Fibroblast of peridontal ligament (primary cell): ENCODE measurements around the gene PTPN11.
A peak's percentile ranks its signal among the peaks of the same experiment; 100 is the strongest.
"Not testable (repeated sequence)": the region's sequence is repeated elsewhere in the genome, so short reads cannot be mapped to it uniquely, and the experiment has no call there.

Experiments used
- DNase-seq: peaks from one replicate; pipeline ENCODE4 v3.0.0-alpha.2; 2010; ENCODE audit errors: extremely low read depth

The PTPN11 gene

DNA sequence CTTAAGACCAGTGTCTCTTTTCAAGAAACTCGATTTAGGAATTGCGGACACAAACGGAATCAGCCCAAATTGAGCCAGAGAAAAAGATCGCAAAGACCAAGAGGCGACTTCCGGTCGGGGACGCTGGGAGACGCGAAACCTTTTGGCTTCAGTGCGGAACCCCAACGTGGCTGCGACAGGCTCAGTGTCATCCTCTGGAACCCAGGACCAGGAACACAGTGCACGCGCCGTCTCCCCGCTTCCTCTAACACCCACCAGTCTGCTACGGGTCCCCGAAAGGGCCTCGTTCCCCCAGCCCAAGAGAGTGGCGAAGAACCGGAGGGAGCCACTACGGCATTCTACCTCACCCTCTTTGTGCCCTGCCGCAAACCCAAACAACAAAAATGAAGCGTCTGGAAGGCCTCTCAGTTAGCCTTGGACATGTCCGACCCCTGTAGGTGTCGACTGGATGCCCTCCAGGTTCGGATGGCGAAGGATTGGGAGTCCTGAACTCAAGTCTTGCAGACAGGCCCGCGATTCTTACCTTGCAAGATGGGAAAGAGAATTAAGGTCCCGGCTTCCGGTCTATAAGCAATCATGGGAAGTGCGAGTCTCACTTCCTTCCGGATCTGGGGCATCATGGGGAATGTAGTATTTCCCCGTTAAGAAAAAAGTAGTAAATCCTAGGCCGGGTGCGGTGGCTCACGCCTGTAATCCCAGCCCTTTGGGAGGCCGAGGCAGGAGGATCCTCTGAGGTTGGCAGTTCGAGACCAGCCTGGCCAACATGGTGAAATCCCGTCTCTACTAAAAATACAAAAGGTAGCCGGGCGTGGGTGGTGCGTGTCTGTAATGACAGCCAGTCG is 9.5 kb upstream of the PTPN11 start, which contains the start of gene RPL6:
RPL6 (minus strand) TSS at position 542 of the 842 bp plus-strand sequence. CDS start 949 bp downstream, outside the sequence.
- peak; percentile 96 for DNase-seq

- DNase-seq, result no peak
Measured at GRCh38 chr12:112409906-112410244, 8.9 kb upstream of the PTPN11 start.

DNA sequence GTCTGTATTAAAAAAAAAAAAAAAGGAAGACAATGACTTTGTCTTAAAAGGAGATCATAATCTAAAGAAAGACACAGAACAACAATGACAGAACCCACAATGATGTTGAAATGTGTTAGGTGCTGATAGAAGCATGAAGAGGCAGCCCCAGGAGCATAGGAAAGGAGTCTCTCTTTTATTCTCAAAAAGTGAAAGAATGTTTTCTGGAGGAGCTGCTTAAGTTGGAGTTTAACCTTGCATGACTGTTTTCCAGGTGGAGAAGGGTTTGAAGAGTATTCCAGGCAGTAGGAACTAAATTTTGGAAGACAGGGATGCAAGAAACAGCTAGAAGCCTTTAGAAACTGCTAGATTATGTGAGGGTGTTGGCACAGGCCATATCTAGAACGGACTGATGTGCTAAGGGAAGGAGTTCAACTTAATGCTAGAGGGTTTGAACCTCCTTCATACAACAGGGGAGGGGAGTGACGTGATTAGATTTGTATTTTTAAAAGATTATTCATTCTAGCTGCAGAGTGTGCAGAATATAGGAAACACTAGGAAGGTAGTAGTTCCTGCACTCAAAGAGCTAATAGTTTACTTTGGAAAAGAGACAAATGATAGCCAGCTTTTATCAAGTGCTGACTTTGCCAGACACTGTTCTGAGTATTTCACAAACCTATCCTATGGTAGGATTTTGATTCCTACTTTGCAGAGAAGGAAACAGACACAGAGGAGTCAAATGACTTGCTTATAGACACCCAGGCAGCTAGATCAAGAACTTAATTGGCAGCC is 4.7 kb upstream of the PTPN11 start:
- DNase-seq, result no peak

- not testable (repeated sequence) for DNase-seq
Measured at GRCh38 chr12:112415457-112415856, 3.3 kb upstream of the PTPN11 start.

- no peak for DNase-seq
Measured at GRCh38 chr12:112418273-112418607, 507 bp upstream of the PTPN11 start.

DNA sequence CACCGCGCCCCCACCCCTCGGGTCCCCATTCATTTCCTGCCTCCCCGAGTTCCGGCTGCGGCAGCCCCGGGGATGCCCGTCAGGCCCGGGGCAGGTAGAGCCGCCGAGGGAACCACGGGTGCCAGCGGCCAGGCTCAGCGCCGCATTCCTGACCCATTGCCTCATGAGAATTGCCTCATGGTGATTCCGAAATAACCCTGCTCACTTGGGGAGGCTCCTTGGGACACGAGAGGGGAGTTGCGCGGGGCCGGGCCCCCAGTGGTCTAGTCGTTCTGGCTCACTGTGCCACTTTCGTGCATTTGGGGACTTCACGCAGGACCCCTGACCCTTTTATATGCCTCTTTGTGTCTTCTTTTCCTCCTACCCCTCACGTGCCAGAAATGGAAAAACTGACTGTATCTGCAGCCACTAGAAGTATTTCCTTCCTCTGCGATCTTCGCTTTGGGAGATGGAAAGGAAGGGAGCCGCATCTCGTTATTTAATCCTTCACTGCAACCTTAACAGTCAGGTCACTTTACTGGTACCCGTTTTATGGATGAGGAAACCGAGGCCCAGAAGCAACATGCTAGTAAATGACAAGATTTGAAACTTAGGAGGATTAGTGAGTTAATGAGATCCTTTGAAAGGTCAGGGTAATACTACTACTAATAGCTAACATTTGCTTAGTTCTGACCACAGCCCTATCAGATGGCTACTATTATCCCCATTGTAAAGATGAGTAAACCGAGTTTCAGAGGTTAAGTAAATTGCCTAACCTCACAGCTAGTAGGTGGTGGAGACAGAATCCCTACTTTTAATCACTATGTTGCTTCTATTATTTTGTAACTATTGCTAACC is 768 bp downstream of the PTPN11 start:
- DNase-seq, result peak; percentile 83

GRCh38 chr12:112420740-112421139 is 2.0 kb downstream of the PTPN11 start:
- DNase-seq, result no peak

- no peak for DNase-seq
Measured at GRCh38 chr12:112421363-112421762, 2.6 kb downstream of the PTPN11 start.

DNA sequence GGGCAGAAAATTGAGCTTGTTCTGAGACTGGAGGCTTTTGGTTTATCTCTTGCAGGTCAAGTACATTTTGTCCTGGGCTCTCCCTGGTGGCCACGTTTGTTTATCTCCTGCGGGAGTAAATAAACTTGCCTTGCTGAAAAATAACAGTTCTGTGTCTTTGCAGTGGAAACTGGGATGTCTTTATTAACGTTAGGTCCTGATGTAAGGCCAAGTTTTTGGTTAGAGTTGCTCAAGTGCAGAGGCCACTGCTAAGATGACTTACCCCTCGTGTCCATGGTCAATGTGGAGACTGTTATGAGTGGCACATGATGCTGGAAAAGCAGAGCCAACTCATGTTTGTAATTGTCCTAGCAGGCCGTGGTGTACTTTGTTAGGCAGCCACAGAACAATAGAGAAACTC is 3.8 kb downstream of the PTPN11 start:
- DNase-seq, result peak; percentile 67

DNA sequence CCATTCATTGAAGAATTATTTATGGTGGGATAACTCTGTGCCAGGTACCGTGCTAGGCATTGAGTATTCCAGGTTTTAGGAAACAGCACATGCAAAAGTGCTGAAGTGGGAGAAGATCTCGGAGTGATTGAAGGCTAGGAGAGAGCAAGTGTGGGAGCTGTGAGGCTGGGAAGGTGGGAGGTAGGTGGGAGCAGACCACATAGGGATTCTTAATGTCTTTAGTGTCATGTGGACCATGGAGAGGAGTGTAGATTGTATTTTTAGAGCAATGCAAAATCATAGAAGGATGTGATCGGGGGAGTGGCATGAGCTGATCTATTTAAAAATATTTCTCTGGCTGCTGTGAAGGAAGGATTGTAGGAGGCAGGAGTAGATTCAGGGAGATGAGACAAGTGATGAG is 5.4 kb downstream of the PTPN11 start:
- DNase-seq, result no peak

DNA sequence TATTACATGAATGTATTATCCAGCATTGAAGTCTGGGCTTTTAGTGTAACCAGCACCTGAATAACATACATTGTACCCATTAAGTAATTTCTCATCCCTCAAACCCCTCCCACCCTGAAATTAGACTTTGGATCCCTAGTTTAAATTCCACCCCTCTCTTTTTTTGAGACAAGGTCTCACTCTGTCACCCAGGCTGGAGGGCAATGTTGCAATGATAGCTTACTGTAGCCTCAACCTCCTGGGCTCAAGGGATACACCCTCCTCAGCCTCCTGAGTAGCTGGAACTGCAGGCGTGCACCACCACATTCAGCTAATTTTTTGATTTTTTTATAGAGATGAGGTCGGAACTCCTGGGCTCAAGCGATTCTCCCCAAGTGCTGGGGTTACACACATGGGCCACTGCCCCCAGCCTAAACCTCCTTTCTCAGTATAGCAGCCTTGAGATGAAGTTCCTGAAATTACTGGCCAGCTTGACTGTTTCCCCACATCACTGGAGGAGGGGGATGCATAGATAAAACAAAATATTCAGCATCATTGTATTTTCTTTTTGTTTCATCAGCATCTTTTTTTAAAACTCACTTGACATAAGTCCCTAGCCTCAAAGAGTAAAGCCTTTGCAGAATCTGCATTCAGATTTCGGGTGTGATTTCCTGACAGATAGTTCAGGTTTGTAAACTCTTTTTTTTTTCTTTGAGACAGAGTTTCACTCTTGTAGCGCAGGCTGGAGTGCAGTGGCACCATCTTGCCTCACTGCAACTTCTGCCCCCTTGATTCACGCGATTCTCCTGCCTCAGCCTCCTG is 7.0 kb downstream of the PTPN11 start:
- DNase-seq, result no peak

GRCh38 chr12:112427760-112428159 is 9.0 kb downstream of the PTPN11 start:
- no peak for DNase-seq

GRCh38 chr12:112430929-112431328 is 12.2 kb downstream of the PTPN11 start:
- no peak for DNase-seq

DNA sequence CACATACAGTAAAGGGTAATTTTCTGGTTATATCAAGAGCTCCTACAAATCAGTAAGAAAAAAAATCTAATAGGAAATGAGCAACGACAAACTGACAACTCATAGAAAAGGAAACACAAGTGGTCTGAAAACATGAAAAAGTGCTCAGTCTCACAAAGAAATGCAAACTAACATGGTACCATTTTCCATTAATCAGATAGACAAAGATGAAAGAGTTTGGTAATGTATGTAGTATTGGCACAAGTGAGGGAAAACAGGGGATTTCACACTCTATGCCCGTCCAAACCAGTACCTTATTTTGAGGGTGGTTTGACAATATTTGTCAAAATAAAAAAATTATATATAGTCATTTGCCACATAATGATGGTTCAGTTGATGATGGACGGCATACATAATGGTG is 13.2 kb downstream of the PTPN11 start:
- DNase-seq, result no peak

DNA sequence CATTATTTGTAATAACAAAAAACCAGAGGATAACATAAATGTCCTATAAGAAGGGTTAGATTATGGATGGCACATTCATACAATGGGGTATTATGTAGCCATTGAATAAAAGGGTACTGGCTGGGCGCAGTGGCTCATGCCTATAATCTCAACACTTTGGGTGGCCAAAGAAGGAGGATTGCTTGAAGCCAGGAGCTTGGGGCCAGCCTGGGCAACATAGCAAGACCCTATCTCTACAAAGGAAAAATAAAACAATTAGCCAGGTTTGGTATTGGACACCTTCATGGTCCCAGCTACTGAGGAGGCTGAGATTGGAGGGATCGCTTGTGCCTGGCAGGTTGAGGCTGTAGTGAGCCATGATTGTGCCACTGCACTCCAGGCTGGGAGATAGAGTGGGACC is 14.8 kb downstream of the PTPN11 start:
- no peak for DNase-seq

- DNase-seq, result not testable (repeated sequence)
Measured at GRCh38 chr12:112438645-112439044, 19.9 kb downstream of the PTPN11 start.

DNA sequence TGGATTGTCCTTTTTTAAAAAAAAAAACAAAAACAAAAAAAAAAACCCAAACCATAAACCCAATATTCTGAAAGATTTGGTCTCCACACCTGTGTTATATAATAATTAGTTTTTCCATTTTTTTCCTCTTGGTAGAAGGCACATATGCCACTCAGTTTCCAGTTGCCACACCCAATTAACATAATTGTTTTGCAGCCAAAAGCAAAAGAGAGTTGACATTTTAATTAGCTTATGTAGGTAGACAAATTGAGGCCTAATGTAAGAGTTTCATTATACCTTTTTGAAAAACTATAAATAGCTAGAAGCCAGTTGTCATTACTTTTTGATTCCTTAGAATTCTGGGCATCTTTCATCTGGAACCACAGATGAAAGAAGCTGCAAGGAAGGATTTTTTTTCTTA is 21.0 kb downstream of the PTPN11 start:
- no peak for DNase-seq

GRCh38 chr12:112440653-112441052 is 21.9 kb downstream of the PTPN11 start:
- DNase-seq, result not testable (repeated sequence)

GRCh38 chr12:112443916-112444315 is 25.2 kb downstream of the PTPN11 start:
- DNase-seq, result no peak

DNA sequence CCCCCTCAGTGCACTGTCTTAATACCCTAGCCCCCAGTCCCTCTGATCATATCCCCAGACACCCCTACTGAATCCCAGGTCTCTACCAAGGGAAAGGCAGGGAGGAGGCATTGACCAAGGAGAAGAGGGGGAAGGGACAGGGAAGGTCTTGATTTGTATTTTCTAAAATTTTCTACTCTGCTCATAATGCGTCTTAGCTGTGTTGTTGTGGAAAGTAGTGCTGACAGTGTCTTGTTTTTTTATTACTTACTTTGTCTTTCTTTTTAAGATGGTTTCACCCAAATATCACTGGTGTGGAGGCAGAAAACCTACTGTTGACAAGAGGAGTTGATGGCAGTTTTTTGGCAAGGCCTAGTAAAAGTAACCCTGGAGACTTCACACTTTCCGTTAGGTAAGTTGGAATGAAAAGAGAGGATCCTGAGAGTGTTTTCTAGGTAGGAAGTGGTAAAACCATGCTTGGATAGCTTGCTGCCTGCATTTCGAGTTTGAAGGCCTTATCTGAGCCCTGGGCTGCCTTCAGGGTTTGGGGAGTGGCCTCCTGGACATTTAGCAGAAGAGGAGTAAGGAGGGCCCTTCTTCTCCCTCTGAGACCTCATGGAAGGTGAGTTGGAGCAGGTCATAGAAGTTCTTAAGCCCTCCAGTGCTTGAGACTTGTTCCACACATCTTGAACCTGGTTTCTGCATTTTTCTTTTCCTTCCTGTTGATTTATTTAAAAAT is 27.4 kb downstream of the PTPN11 start:
- no peak for DNase-seq

GRCh38 chr12:112447106-112447505 is 28.4 kb downstream of the PTPN11 start:
- DNase-seq, result no peak
